Mucosa of gallbladder (tissue), 1 donor: Measurements from ENCODE around the gene COL4A5. TPM values are rescaled to one million over a fixed set of nuclear protein-coding genes. Genes with fewer than 3 reads are reported as not detected.
"Not testable (repeated sequence)": the region's sequence is repeated elsewhere in the genome, so short reads cannot be mapped to it uniquely, and the experiment has no call there.

Source experiments
- DNase-seq: peaks from one replicate; pipeline ENCODE4 v3.0.0-alpha.2; 2020; ENCODE audit warnings: low spot score
- total RNA-seq: library from RNA; stranded (reverse); gene quantifications from one replicate; pipeline ENCODE4 v1.2.1, GENCODE V29; 2021
- donor health status: DM: no; HTN: no; CAD: no.

Gene COL4A5
- total RNA-seq, 1 donor from 2014 or later, result 98.8 TPM

GRCh38 chrX:108453841-108454240, 14.2 kb downstream of the COL4A5 start:
- no peak for DNase-seq

- no peak for DNase-seq
Observed at GRCh38 chrX:108456971-108457477, 17.4 kb downstream of the COL4A5 start.

- DNase-seq, result no peak
Observed at GRCh38 chrX:108464604-108465003, 25.0 kb downstream of the COL4A5 start.

- DNase-seq, result no peak
Observed at GRCh38 chrX:108468486-108468885, 28.8 kb downstream of the COL4A5 start.

GRCh38 chrX:108473979-108474378, 34.3 kb downstream of the COL4A5 start:
- no peak for DNase-seq

- DNase-seq, result not testable (repeated sequence)
Observed at GRCh38 chrX:108481528-108481927, 41.9 kb downstream of the COL4A5 start.

GRCh38 chrX:108484251-108484650, 44.6 kb downstream of the COL4A5 start:
- no peak for DNase-seq

GRCh38 chrX:108485960-108486359, 46.3 kb downstream of the COL4A5 start:
- no peak for DNase-seq

GRCh38 chrX:108494406-108495090, 54.9 kb downstream of the COL4A5 start:
- no peak for DNase-seq

- DNase-seq, result no peak
Observed at GRCh38 chrX:108511721-108512120, 72.1 kb downstream of the COL4A5 start.

GRCh38 chrX:108516184-108516583, 76.5 kb downstream of the COL4A5 start:
- no peak for DNase-seq

- no peak for DNase-seq
Observed at GRCh38 chrX:108527724-108528123, 88.1 kb downstream of the COL4A5 start.

GRCh38 chrX:108537005-108537404, 97.4 kb downstream of the COL4A5 start:
- DNase-seq, result no peak

GRCh38 chrX:108541286-108541685, 101.6 kb downstream of the COL4A5 start:
- DNase-seq, result no peak

- DNase-seq, result no peak
Observed at GRCh38 chrX:108557580-108557979, 117.9 kb downstream of the COL4A5 start.

GRCh38 chrX:108558217-108558616, 118.6 kb downstream of the COL4A5 start:
- no peak for DNase-seq

- no peak for DNase-seq
Observed at GRCh38 chrX:108573136-108573535, 133.5 kb downstream of the COL4A5 start.

GRCh38 chrX:108582151-108582550, 142.5 kb downstream of the COL4A5 start:
- no peak for DNase-seq

- no peak for DNase-seq
Observed at GRCh38 chrX:108584617-108585211, 145.1 kb downstream of the COL4A5 start.

- no peak for DNase-seq
Observed at GRCh38 chrX:108590496-108590895, 150.9 kb downstream of the COL4A5 start.

- DNase-seq, result no peak
Observed at GRCh38 chrX:108601276-108601675, 161.6 kb downstream of the COL4A5 start.

GRCh38 chrX:108610141-108610540, 170.5 kb downstream of the COL4A5 start:
- no peak for DNase-seq

GRCh38 chrX:108614616-108615015, 175.0 kb downstream of the COL4A5 start:
- DNase-seq, result no peak
